Activated CD4-positive, alpha-beta T cell treated with anti-CD3 and anti-CD28 coated beads for 36 hours (primary cell): Measurements from ENCODE around the gene SLC7A1. TPM values are rescaled to one million over a fixed set of nuclear protein-coding genes. Genes with fewer than 3 reads are reported as not detected.
A peak's percentile ranks its signal among the peaks of the same experiment; 100 is the strongest.

Source experiments
- ATAC-seq: fragments of 200-7000 bp; cut with Tn5 transposase; one replicate; pipeline ENCODE4 v1.10.0; 2021; ENCODE audit warnings: mild to moderate bottlenecking, moderate library complexity
- CTCF ChIA-PET: fragments of 350-600 bp; sonication (Branson Sonifier 250); formaldehyde crosslinking; loops from one replicate; lab custom pipeline; 2021; ENCODE audit warnings: antibody characterized with exemption; lab: Charles Lee
- POLR2A ChIA-PET: fragments of 350-600 bp; sonication (Branson Sonifier 250); formaldehyde crosslinking; loops from one replicate; lab custom pipeline; 2021; ENCODE audit warnings: antibody characterized with exemption, inconsistent platforms; lab: Charles Lee
- DNase-seq: peaks from one replicate; pipeline ENCODE4 v3.0.0-alpha.2; 2020
- H3K27ac Mint-ChIP-seq: one replicate; pipeline ENCODE4 v1.8.0; 2021; ENCODE audit warnings: mixed read lengths
- H3K27me3 Mint-ChIP-seq: one replicate; pipeline ENCODE4 v1.8.0; 2021; ENCODE audit warnings: mixed read lengths
- H3K36me3 Mint-ChIP-seq: one replicate; pipeline ENCODE4 v1.8.0; 2021; ENCODE audit warnings: low read depth, mixed read lengths
- H3K4me1 Mint-ChIP-seq: one replicate; pipeline ENCODE4 v1.8.0; 2021; ENCODE audit warnings: mixed read lengths
- H3K4me3 Mint-ChIP-seq: one replicate; pipeline ENCODE4 v1.8.0; 2021; ENCODE audit warnings: mild to moderate bottlenecking, moderate library complexity, mixed read lengths
- H3K9me3 Mint-ChIP-seq: one replicate; pipeline ENCODE4 v1.8.0; 2021; ENCODE audit warnings: low read depth, mixed read lengths
- intact Hi-C, 2 experiments: fragments of 100-400 bp; cut with DNase I in 1 of 2; cut with micrococcal nuclease in 1 of 2; formaldehyde crosslinking; loops; one replicate each; pipeline versions ENCODE4 v1.14.2 to v1.15.1; 2022 to 2024; cut with DNase I, micrococcal nuclease
- total RNA-seq, 2 experiments: library from RNA; stranded (reverse); gene quantifications; one replicate each; pipeline ENCODE4 v1.2.3, GENCODE V29; 2021

SLC7A1 gene
- total RNA-seq, 2 experiments from 2014 or later: 91.1 to 126 TPM

- Mint-ChIP-seq H3K4me3 (no peak overlapping the region), H3K36me3 (peaks cover 40% of the 10 kb centered on the region), H3K27ac (no peak overlapping the region), H3K9me3 (no peaks in the 10 kb centered on the region), H3K4me1 (peaks cover 11% of the 10 kb centered on the region), H3K27me3 (no peaks in the 10 kb centered on the region)
- POLR2A ChIA-PET: no interaction called here
- DNase-seq (no peak), ATAC-seq (no peak)
- CTCF ChIA-PET: interaction anchor here (0.7 kb wide), 1 partner anchor 495 kb away, joined by 3 read pairs; no protein-coding TSS in a partner anchor
- intact Hi-C loops: no loop called here
Observed at GRCh38 chr13:29556742-29557141, 38.7 kb downstream of the SLC7A1 start.

- no peaks in the 10 kb centered on the region for H3K9me3 Mint-ChIP-seq
- H3K4me1 Mint-ChIP-seq: peaks cover 2% of the 10 kb centered on the region
- no peak for ATAC-seq
- intact Hi-C loops: no loop called here
- H3K4me3 Mint-ChIP-seq: no peak overlapping the region
- ChIA-PET POLR2A (no interaction called here), CTCF (no interaction called here)
- no peaks in the 10 kb centered on the region for H3K27me3 Mint-ChIP-seq
- peaks cover 82% of the 10 kb centered on the region for H3K36me3 Mint-ChIP-seq
- H3K27ac Mint-ChIP-seq: no peak overlapping the region
- no peak for DNase-seq
Observed at GRCh38 chr13:29551214-29551613, 44.3 kb downstream of the SLC7A1 start.

- ChIA-PET CTCF (no interaction called here), POLR2A (no interaction called here)
- Mint-ChIP-seq H3K27ac (no peak overlapping the region), H3K4me3 (no peak overlapping the region), H3K27me3 (no peaks in the 10 kb centered on the region), H3K4me1 (peaks cover 6% of the 10 kb centered on the region), H3K36me3 (peaks cover 79% of the 10 kb centered on the region), H3K9me3 (no peaks in the 10 kb centered on the region)
- DNase-seq (no peak), ATAC-seq (no peak)
- intact Hi-C loops: no loop called here
Observed at GRCh38 chr13:29550430-29550988, 45.0 kb downstream of the SLC7A1 start.

- ChIA-PET CTCF (no interaction called here), POLR2A (no interaction called here)
- no peaks in the 10 kb centered on the region for H3K27me3 Mint-ChIP-seq
- H3K27ac Mint-ChIP-seq: peak overlapping the region; percentile 32
- peaks cover 73% of the 10 kb centered on the region for H3K36me3 Mint-ChIP-seq
- ATAC-seq (no peak), DNase-seq (no peak)
- H3K4me1 Mint-ChIP-seq: peaks cover 20% of the 10 kb centered on the region
- no peaks in the 10 kb centered on the region for H3K9me3 Mint-ChIP-seq
- intact Hi-C loops: no loop called here
- no peak overlapping the region for H3K4me3 Mint-ChIP-seq
Observed at GRCh38 chr13:29548722-29549121, 46.8 kb downstream of the SLC7A1 start.

GRCh38 chr13:29547153-29547552, 48.3 kb downstream of the SLC7A1 start:
- no peak overlapping the region for H3K4me3 Mint-ChIP-seq
- POLR2A ChIA-PET: no interaction called here

GRCh38 chr13:29546662-29547061, 48.8 kb downstream of the SLC7A1 start:
- H3K4me1 Mint-ChIP-seq: peaks cover 38% of the 10 kb centered on the region
- POLR2A ChIA-PET: no interaction called here
- no peaks in the 10 kb centered on the region for H3K9me3 Mint-ChIP-seq
- intact Hi-C loops: no loop called here
- no peaks in the 10 kb centered on the region for H3K27me3 Mint-ChIP-seq
- peak overlapping the region; percentile 24 for H3K27ac Mint-ChIP-seq
- CTCF ChIA-PET: interaction anchor here (0.7 to 1.0 kb wide), 3 partner anchors 21 to 161 kb away, joined by 3 to 4 read pairs (median 3); no protein-coding TSS in a partner anchor
- no peak overlapping the region for H3K4me3 Mint-ChIP-seq
- no peak for DNase-seq
- H3K36me3 Mint-ChIP-seq: peaks cover 60% of the 10 kb centered on the region
- ATAC-seq: no peak

More at GRCh38 chr13:29547153-29547552, 48.3 kb downstream of the SLC7A1 start:
- intact Hi-C loops: no loop called here
- H3K27me3 Mint-ChIP-seq: no peaks in the 10 kb centered on the region
- H3K4me1 Mint-ChIP-seq: peaks cover 34% of the 10 kb centered on the region
- no peak overlapping the region for H3K27ac Mint-ChIP-seq
- no peaks in the 10 kb centered on the region for H3K9me3 Mint-ChIP-seq
- CTCF ChIA-PET: interaction anchor here (0.7 kb wide), 1 partner anchor 31 kb away, joined by 3 read pairs; no protein-coding TSS in a partner anchor
- peaks cover 65% of the 10 kb centered on the region for H3K36me3 Mint-ChIP-seq
- ATAC-seq: no peak
- no peak for DNase-seq

GRCh38 chr13:29545988-29546387, 49.5 kb downstream of the SLC7A1 start:
- intact Hi-C loops: no loop called here
- Mint-ChIP-seq H3K36me3 (peaks cover 60% of the 10 kb centered on the region), H3K27me3 (no peaks in the 10 kb centered on the region), H3K4me3 (no peak overlapping the region), H3K4me1 (peaks cover 45% of the 10 kb centered on the region), H3K9me3 (no peaks in the 10 kb centered on the region), H3K27ac (no peak overlapping the region)
- no peak for DNase-seq
- ATAC-seq: no peak
- CTCF ChIA-PET: interaction anchor here (1.0 kb wide), 1 partner anchor 162 kb away, joined by 3 read pairs; no protein-coding TSS in a partner anchor
- POLR2A ChIA-PET: no interaction called here

- no peak overlapping the region for H3K4me3 Mint-ChIP-seq
- H3K9me3 Mint-ChIP-seq: no peaks in the 10 kb centered on the region
- peak; percentile 85 for DNase-seq
- H3K27ac Mint-ChIP-seq: peak overlapping the region; percentile 66
- peaks cover 49% of the 10 kb centered on the region for H3K36me3 Mint-ChIP-seq
- peak; percentile 98 for ATAC-seq
- H3K4me1 Mint-ChIP-seq: peaks cover 52% of the 10 kb centered on the region
- CTCF ChIA-PET: interaction anchor here (0.6 kb wide), 1 partner anchor 32 kb away, joined by 3 read pairs; no protein-coding TSS in a partner anchor
- H3K27me3 Mint-ChIP-seq: no peaks in the 10 kb centered on the region
- intact Hi-C loops: loop anchor here (1.0 to 2.0 kb wide), 2 partner anchors 51 to 52 kb away; partner anchors contain the start of gene SLC7A1 (in 2 of the 2)
- POLR2A ChIA-PET: interaction anchor here (0.6 kb wide), 1 partner anchor 11 kb away, joined by 3 read pairs; no protein-coding TSS in a partner anchor
Observed at GRCh38 chr13:29543230-29544215, 52.0 kb downstream of the SLC7A1 start.

- DNase-seq (no peak), ATAC-seq (no peak)
- ChIA-PET POLR2A (interaction anchor here (0.6 kb wide), 3 partner anchors 10 to 308 kb away, joined by 3 to 4 read pairs (median 3); no protein-coding TSS in a partner anchor), CTCF (interaction anchor here (0.6 to 1.0 kb wide), 2 partner anchors 13 to 707 kb away, joined by 3 read pairs; no protein-coding TSS in a partner anchor)
- Mint-ChIP-seq H3K36me3 (peaks cover 48% of the 10 kb centered on the region), H3K4me1 (peaks cover 55% of the 10 kb centered on the region), H3K27me3 (no peaks in the 10 kb centered on the region), H3K27ac (peak overlapping the region; percentile 65), H3K9me3 (no peaks in the 10 kb centered on the region), H3K4me3 (no peak overlapping the region)
- intact Hi-C loops: loop anchor here in 1 of 2 experiments (2.0 kb wide), 1 partner anchor 52 kb away; the partner anchor contains the start of gene SLC7A1
Observed at GRCh38 chr13:29542381-29542780, 53.1 kb downstream of the SLC7A1 start.

- Mint-ChIP-seq H3K9me3 (no peaks in the 10 kb centered on the region), H3K36me3 (peaks cover 43% of the 10 kb centered on the region), H3K4me3 (no peak overlapping the region), H3K4me1 (peaks cover 55% of the 10 kb centered on the region), H3K27me3 (no peaks in the 10 kb centered on the region), H3K27ac (peak overlapping the region; percentile 74)
- DNase-seq (peak; percentile 40), ATAC-seq (peak; percentile 69)
- ChIA-PET CTCF (no interaction called here), POLR2A (no interaction called here)
- intact Hi-C loops: no loop called here
Observed at GRCh38 chr13:29541400-29541799, 54.1 kb downstream of the SLC7A1 start.

- H3K4me1 Mint-ChIP-seq: peaks cover 54% of the 10 kb centered on the region
- ChIA-PET POLR2A (no interaction called here), CTCF (no interaction called here)
- H3K36me3 Mint-ChIP-seq: peaks cover 47% of the 10 kb centered on the region
- H3K9me3 Mint-ChIP-seq: no peaks in the 10 kb centered on the region
- no peak overlapping the region for H3K4me3 Mint-ChIP-seq
- intact Hi-C loops: no loop called here
- peak overlapping the region; percentile 74 for H3K27ac Mint-ChIP-seq
- H3K27me3 Mint-ChIP-seq: no peaks in the 10 kb centered on the region
- no peak for DNase-seq
- no peak for ATAC-seq
Observed at GRCh38 chr13:29540799-29541198, 54.7 kb downstream of the SLC7A1 start.
